ENCODE results near the gene RPH3AL.
A peak's percentile ranks its signal among the peaks of the same experiment; 100 is the strongest.

RPH3AL gene, protein sequence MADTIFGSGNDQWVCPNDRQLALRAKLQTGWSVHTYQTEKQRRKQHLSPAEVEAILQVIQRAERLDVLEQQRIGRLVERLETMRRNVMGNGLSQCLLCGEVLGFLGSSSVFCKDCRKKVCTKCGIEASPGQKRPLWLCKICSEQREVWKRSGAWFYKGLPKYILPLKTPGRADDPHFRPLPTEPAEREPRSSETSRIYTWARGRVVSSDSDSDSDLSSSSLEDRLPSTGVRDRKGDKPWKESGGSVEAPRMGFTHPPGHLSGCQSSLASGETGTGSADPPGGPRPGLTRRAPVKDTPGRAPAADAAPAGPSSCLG

GRCh38 chr17:352421-353212 is at the start of gene RPH3AL:
Gene RPH3AL, minus strand, starts transcription at chr17:352807. Its CDS starts 25,264 bp downstream, at chr17:327543.
- DNase-seq (ENCODE audit: low spot score), result no peak

DNA sequence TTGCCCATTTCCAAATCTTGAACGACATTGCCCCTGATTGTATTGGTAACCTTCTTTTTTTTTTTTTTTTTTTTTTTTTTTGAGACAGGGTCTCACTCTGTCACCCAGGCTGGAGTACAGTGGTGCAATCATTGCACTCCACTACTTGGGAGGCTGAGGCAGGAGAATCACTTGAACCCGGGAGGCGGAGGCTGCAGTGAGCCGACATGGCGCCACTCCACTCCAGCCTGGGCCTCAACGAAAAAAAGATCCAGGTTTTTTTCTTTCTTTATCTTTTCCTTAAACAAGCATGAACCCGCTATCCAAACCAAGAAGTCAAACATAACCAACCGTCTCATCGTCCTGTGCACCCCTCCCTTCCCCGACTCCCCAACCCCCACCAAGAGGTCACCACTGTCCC is 47.6 kb upstream of the RPH3AL start:
- no peak for DNase-seq (ENCODE audit: low spot score)

- no peak for DNase-seq (ENCODE audit: low spot score)
Measured at GRCh38 chr17:396788-397187, 44.2 kb upstream of the RPH3AL start.

GRCh38 chr17:395974-396373 is 43.4 kb upstream of the RPH3AL start:
- no peak for DNase-seq (ENCODE audit: low spot score)

- no peak for DNase-seq (ENCODE audit: low spot score)
Measured at GRCh38 chr17:395179-395578, 42.6 kb upstream of the RPH3AL start.

- no peak for DNase-seq (ENCODE audit: low spot score)
Measured at GRCh38 chr17:394718-395095, 42.1 kb upstream of the RPH3AL start.

DNA sequence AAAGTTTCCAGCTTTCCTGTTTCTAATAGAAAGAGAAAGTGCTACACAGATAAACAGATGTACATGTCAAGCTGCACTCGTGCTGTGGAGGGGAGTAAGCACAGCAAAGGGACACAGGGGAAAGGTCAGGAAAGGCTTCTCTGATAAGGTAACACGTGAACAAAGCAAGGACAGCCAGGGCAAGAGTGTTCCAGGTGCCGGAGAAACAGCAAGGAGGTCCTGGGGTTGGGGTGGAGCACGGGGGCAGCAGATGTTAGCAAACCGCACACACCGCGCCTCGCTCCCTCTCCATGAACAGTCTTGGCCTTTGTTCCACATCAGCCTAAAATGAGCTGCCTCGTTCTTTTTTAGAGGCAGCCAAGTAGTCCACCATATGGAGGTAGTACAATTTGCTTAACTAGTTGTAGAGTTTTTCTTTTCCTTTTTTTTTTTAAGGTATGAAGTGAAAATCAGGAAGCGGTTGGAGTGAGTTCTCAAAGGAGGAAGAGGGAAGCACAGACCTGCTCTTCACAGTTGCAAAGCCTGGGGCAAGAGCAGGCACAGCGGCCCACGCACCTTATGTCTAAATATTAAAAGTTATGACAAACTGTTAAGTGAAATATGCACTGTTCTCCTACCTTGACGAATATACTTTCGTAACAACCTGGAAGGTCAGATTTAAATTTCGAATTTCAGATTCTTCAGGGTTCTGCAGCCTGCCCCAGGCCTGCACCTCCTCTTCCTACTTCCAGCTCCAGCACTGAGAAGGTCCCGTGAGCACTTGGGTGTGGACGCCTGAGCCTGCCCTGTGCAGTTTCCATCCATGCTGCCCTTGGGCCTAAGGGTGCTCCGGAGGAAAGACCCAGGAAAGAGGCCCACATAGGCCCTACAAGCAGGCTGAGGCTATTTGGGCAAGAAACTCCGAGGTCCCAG is 41.5 kb upstream of the RPH3AL start:
- DNase-seq (ENCODE audit: low spot score), result no peak

DNA sequence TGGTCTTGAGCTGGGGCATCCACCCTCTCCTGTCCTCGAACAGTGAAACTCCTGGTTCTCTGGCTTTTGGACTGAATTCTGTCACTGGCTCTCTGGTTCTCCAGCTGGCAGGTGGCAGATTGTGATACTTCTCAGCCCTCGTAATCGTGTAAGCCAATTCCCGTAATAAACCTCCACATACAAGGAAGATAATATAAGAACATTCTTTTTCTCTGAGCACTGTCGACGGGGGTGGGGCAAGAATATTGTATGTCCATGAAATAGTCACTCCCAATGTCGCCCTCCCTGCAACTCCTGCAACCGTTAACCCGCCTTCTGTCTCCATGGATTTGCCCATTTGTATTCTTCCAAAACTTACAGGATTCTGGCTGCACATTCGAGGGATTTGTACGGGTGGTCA is 39.2 kb upstream of the RPH3AL start:
- no peak for DNase-seq (ENCODE audit: low spot score)

DNA sequence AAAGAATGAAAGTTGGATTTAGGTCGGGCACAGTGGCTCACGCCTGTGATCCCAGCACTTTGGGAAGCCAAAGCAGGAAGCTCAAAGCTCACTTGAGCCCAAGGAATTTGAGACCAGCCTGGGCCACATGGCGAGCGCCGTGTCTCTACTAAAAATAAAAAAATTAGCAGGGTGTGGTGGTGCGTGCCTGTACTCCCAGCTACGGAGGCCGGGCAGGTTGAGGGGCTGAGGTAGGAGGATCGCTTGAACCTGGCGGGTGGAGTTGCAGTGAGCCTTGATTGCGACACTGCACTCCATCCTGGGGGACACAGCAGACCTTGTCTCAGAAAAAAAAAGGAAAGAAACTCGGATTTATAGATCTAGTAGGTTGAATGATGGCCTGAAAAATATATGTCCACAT is 37.4 kb upstream of the RPH3AL start:
- no peak for DNase-seq (ENCODE audit: low spot score)

DNA sequence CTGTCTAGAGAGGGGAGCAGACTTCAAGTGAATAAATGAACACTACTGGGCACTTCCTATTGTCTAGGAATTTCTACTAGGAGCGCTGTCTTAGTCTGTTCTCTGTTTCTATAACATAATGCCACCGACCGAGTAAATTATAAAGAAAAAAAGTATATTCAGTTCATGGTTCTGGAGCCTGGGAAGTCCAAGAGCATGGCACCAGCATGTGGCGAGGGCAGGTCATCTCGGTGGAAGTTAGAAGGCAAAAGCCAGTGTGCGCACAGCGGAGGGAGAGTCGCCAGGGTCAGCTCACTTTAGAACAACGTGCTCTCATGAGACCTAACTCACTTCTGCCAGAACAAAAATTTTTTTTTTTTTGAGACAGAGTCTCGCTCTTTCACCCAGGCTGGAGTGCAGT is 35.5 kb upstream of the RPH3AL start:
- DNase-seq (ENCODE audit: low spot score), result no peak

GRCh38 chr17:386141-386876 is 33.7 kb upstream of the RPH3AL start:
- DNase-seq (ENCODE audit: low spot score), result peak; percentile 89

DNA sequence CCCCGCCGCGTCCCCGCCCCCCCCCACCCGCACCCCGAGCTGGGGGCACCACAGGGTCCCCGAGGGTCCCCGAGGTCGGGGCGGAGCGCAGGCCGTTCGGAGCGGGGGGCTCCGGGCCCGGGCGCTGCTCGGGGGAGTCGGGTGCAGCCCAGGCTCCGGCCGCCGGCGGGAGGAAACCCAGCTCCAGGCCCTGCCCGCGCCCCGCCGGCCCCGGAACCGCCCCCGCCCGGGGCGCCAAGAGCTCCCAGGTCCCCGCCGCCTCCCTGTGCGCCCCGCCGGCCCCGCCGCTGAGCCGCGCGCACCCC is 33.2 kb upstream of the RPH3AL start:
- no peak for DNase-seq (ENCODE audit: low spot score)

- DNase-seq (ENCODE audit: low spot score), result peak; percentile 84
Measured at GRCh38 chr17:385178-385835, 32.7 kb upstream of the RPH3AL start.

DNA sequence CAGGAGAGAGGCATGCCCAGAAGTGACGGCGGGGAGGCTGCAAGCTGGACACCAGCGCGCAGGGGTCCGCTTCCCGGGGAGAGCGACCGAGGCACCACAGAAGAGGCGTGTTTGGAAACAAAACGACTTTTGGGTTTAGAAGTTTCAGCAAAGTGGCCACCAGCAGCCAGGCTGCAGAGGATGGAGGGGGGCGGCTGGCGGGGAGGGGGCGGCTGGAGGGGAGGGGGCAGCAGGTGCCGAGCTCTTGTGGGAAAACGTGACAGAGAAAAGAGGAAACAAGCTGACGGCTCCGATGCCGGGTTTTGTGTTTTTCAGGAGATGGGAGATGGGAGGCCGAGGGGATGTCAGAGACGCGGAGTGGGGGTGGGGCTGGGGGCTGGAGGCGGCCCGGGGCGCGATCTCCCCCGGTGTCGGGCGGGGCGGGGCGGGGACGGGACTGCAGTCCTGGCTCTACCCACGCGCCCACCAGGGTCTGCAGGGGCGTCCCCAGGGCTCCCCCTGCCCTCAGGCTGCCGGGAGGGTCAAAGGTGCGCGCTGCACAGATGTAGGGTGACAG is 32.1 kb upstream of the RPH3AL start:
- DNase-seq (ENCODE audit: low spot score), result no peak

GRCh38 chr17:383771-384621 is 31.4 kb upstream of the RPH3AL start:
- DNase-seq (ENCODE audit: low spot score), result no peak

- peak; percentile 74 for DNase-seq (ENCODE audit: low spot score)
Measured at GRCh38 chr17:382644-383533, 30.3 kb upstream of the RPH3AL start.

GRCh38 chr17:381941-382643 is 29.5 kb upstream of the RPH3AL start:
- DNase-seq (ENCODE audit: low spot score), result peak; percentile 56

DNA sequence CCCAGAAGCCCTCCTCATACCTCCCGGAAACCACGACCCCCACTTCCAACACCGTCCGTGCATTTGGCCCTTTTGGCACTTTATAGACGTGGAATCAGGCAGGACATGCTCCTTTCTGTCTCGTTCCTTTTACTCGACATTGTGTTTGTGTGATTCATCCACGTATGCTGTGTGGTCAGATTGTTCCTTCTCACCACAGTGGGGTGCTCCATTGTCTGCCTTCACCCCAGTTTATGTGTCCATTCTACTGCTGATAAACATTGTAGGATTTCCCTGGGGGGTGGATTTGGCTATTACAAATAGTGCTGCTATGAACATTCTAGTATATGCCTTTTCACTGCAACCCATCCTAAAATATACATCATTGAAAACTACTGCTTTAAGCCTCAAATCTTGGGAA is 28.9 kb upstream of the RPH3AL start:
- DNase-seq (ENCODE audit: low spot score), result no peak
